ENCODE measurements around the gene PCCA. TPM values are rescaled to one million over a fixed set of nuclear protein-coding genes. Genes with fewer than 3 reads are reported as not detected.

Gene PCCA
- total and polyA plus RNA-seq, 8 donors = 26.8 to 48.9 (median 37.6) TPM

GRCh38 chr13:100436099-100436498 is 347.2 kb downstream of the PCCA start:
- Histone ChIP-seq H3K27ac (no peak overlapping the region), H3K9me3 (no peaks in the 10 kb centered on the region), H3K4me3 (no peak overlapping the region), H3K27me3 (no peaks in the 10 kb centered on the region), H3K36me3 (no peaks in the 10 kb centered on the region), H3K4me1 (peaks cover 0 to 3% of the 10 kb centered on the region in 2 donors)
- ATAC-seq (no peak), DNase-seq (no peak)
- intact Hi-C loops (cut with DNase I) = no loop called here
- no peak for TF ChIP-seq CTCF (IDR thresholded peaks at IDR 0.05)

- no peaks in the 10 kb centered on the region for H3K9me3 ChIP-seq
- ATAC-seq (no peak), DNase-seq (no peak)
- intact Hi-C loops (cut with DNase I) = no loop called here
- no peak overlapping the region for H3K4me3 ChIP-seq
- TF ChIP-seq CTCF (IDR thresholded peaks at IDR 0.05) = no peak
- H3K36me3 ChIP-seq = no peaks in the 10 kb centered on the region
- H3K27me3 ChIP-seq = no peaks in the 10 kb centered on the region
- H3K27ac ChIP-seq = no peak overlapping the region
- peaks cover 0 to 6% of the 10 kb centered on the region in 2 donors for H3K4me1 ChIP-seq
Observed at GRCh38 chr13:100438059-100438788, 349.3 kb downstream of the PCCA start.

GRCh38 chr13:100439247-100439970 is 350.5 kb downstream of the PCCA start:
- H3K9me3 ChIP-seq = no peaks in the 10 kb centered on the region
- intact Hi-C loops (cut with DNase I) = no loop called here
- ATAC-seq (no peak), DNase-seq (no peak)
- TF ChIP-seq CTCF (IDR thresholded peaks at IDR 0.05) = no peak
- H3K27me3 ChIP-seq = no peaks in the 10 kb centered on the region
- H3K4me3 ChIP-seq = no peak overlapping the region
- H3K27ac ChIP-seq = no peak overlapping the region
- H3K36me3 ChIP-seq = no peaks in the 10 kb centered on the region
- peaks cover 0 to 6% of the 10 kb centered on the region in 2 donors for H3K4me1 ChIP-seq

- peak in 2 of 4 donors; percentile 51 to 54 for DNase-seq
Observed at GRCh38 chr13:100440751-100441425, 352.0 kb downstream of the PCCA start.

More at GRCh38 chr13:100440751-100441425, 352.0 kb downstream of the PCCA start:
- Histone ChIP-seq H3K4me1 (peaks cover 0 to 6% of the 10 kb centered on the region in 2 donors), H3K4me3 (no peak overlapping the region), H3K36me3 (no peaks in the 10 kb centered on the region), H3K9me3 (no peaks in the 10 kb centered on the region), H3K27ac (no peak overlapping the region), H3K27me3 (no peaks in the 10 kb centered on the region)
- intact Hi-C loops (cut with DNase I) = no loop called here
- peak; percentile 33 for ATAC-seq
- no peak for TF ChIP-seq CTCF (IDR thresholded peaks at IDR 0.05)
